ENCODE data around the gene CACNA1A. TPM values are rescaled to one million over a fixed set of nuclear protein-coding genes. Genes with fewer than 3 reads are reported as not detected.

CACNA1A gene
- total and polyA plus RNA-seq, 2 experiments from 2014 or later: 3.0 to 8.5 TPM

DNA sequence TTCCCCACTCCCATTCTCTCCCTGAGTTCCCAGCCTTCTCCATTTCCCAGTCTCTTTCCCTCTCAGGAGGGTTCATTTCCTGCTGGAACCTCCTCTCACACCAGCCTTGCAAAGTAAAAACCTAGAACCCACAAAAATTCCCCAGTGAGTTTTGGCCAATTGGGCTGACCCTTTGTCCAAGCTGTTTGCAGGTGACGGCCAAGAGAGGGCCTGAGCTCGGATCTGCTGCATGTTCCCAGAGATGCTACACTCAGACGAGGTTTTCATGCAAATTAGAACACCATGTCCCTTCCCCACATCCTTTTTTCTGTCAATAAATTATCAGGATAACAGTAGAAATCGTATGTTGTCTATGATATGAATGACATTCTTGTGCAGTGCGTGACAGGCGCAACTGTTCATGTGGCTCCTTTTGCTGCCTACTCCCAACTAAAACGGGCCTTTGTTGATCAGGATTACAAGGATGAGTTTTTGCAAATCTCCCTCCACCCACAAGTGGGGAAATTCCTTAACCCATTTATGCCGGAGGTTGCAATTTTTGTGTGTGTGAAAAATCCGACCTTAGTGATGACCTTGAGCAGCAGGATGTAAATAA, 149.5 kb downstream of the CACNA1A start:
- H3F3A ChIP-seq (ENCODE audit: insufficient read depth): no peaks in the 10 kb centered on the region
- no peaks in the 10 kb centered on the region for H3K36me3 ChIP-seq (ENCODE audit: low read depth)
- no peak overlapping the region for H3K4me3 ChIP-seq
- no peak for TF ChIP-seq EZH2phosphoT487 (IDR thresholded peaks at IDR 0.05; ENCODE audit: insufficient read depth, low read depth)
- no peak for TF ChIP-seq EZH2 (IDR thresholded peaks at IDR 0.05; ENCODE audit: insufficient read depth, poor library complexity, severe bottlenecking)
- no peak overlapping the region for H3K27ac ChIP-seq
- no peak overlapping the region for H3K9ac ChIP-seq
- DNase-seq: no peak
- no peaks in the 10 kb centered on the region for H3K9me3 ChIP-seq (ENCODE audit: low read depth)
- H3K27me3 ChIP-seq (replicated peaks; ENCODE audit: insufficient read depth): no peaks in the 10 kb centered on the region
- H2AFZ ChIP-seq: no peak overlapping the region
- in situ Hi-C loops (cut with MboI): no loop called here
- no peak overlapping the region for H3K4me2 ChIP-seq (ENCODE audit: unreplicated experiment)
- 72 to 75% methylated on average over 9 of the region's 9 CpGs for WGBS, 2 experiments (ENCODE audit: low coverage in 1 of 2, low lambda C conversion rate in 2 of 2, missing lambda C conversion rate in 2 of 2)
- no peaks in the 10 kb centered on the region for H3K9me2 ChIP-seq (ENCODE audit: insufficient read depth)
- no peaks in the 10 kb centered on the region for H3K79me2 ChIP-seq (ENCODE audit: insufficient read depth)
- H4K20me1 ChIP-seq (ENCODE audit: insufficient read depth): no peaks in the 10 kb centered on the region
- no peaks in the 10 kb centered on the region for H3K4me1 ChIP-seq (ENCODE audit: insufficient read depth)

DNA sequence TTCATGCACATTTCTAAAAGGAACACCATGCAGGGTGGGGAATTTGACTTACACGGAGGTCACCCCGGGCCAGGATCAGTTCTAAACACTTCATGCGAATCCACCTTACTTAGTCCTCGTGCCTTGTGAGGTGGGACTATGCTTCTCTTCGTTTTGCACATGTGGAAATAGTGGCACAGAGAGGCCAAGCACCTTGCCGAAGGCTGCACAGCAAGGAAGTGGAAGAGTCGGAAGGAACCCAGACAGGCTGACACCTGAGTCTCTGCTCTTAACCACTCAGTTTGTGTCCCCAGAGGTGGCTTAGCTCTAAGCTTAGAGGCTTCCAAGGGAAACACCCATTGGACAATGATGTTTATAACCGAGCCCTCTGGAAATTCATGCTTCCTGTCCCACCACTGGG, 150.1 kb downstream of the CACNA1A start:
- no peaks in the 10 kb centered on the region for H3K9me2 ChIP-seq (ENCODE audit: insufficient read depth)
- no peak for TF ChIP-seq EZH2phosphoT487 (IDR thresholded peaks at IDR 0.05; ENCODE audit: insufficient read depth, low read depth)
- no peak for TF ChIP-seq EZH2 (IDR thresholded peaks at IDR 0.05; ENCODE audit: insufficient read depth, poor library complexity, severe bottlenecking)
- H3K9ac ChIP-seq: no peak overlapping the region
- H3K4me2 ChIP-seq (ENCODE audit: unreplicated experiment): no peak overlapping the region
- no peaks in the 10 kb centered on the region for H3K79me2 ChIP-seq (ENCODE audit: insufficient read depth)
- no peaks in the 10 kb centered on the region for H3F3A ChIP-seq (ENCODE audit: insufficient read depth)
- H4K20me1 ChIP-seq (ENCODE audit: insufficient read depth): no peaks in the 10 kb centered on the region
- no peak overlapping the region for H2AFZ ChIP-seq
- H3K36me3 ChIP-seq (ENCODE audit: low read depth): no peaks in the 10 kb centered on the region
- no peak for DNase-seq
- no peaks in the 10 kb centered on the region for H3K9me3 ChIP-seq (ENCODE audit: low read depth)
- H3K27me3 ChIP-seq (replicated peaks; ENCODE audit: insufficient read depth): no peaks in the 10 kb centered on the region
- no peaks in the 10 kb centered on the region for H3K4me1 ChIP-seq (ENCODE audit: insufficient read depth)
- H3K27ac ChIP-seq: no peak overlapping the region
- in situ Hi-C loops (cut with MboI): no loop called here
- 53% methylated on average over 8 of the region's 8 CpGs for WGBS, 2 experiments (ENCODE audit: low coverage in 1 of 2, low lambda C conversion rate in 2 of 2, missing lambda C conversion rate in 2 of 2)
- no peak overlapping the region for H3K4me3 ChIP-seq

DNA sequence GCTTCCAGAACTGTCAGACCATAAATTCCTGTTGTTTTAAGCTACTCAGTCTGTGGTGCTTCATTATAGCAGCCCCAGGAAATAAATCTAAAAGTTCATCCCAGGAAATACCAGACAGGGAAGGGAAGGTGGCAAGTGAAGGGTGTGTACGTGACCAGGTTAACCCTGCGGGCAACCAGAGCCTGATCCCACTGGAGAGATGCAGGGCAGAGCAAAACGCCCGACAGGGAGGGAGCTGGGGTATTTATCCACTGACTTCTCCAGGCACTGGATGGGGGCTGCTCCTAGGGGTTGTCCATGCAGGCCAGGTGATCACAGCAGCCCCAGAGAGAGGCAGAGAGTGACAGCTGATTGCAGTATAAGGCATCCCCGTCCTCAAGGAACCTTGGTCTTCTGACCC, 150.9 kb downstream of the CACNA1A start:
- H3K27me3 ChIP-seq (replicated peaks; ENCODE audit: insufficient read depth): no peaks in the 10 kb centered on the region
- no peaks in the 10 kb centered on the region for H3K79me2 ChIP-seq (ENCODE audit: insufficient read depth)
- H3K4me3 ChIP-seq: no peak overlapping the region
- in situ Hi-C loops (cut with MboI): no loop called here
- H3K9ac ChIP-seq: no peak overlapping the region
- H3K4me2 ChIP-seq (ENCODE audit: unreplicated experiment): no peak overlapping the region
- no peak overlapping the region for H3K27ac ChIP-seq
- H3K9me3 ChIP-seq (ENCODE audit: low read depth): no peaks in the 10 kb centered on the region
- no peak overlapping the region for H2AFZ ChIP-seq
- no peaks in the 10 kb centered on the region for H3F3A ChIP-seq (ENCODE audit: insufficient read depth)
- WGBS, 2 experiments (ENCODE audit: low coverage in 1 of 2, low lambda C conversion rate in 2 of 2, missing lambda C conversion rate in 2 of 2): 42 to 56% methylated on average over 5 of the region's 5 CpGs
- H3K9me2 ChIP-seq (ENCODE audit: insufficient read depth): no peaks in the 10 kb centered on the region
- DNase-seq: no peak
- no peaks in the 10 kb centered on the region for H3K4me1 ChIP-seq (ENCODE audit: insufficient read depth)
- H3K36me3 ChIP-seq (ENCODE audit: low read depth): no peaks in the 10 kb centered on the region
- no peaks in the 10 kb centered on the region for H4K20me1 ChIP-seq (ENCODE audit: insufficient read depth)
- TF ChIP-seq EZH2phosphoT487 (IDR thresholded peaks at IDR 0.05; ENCODE audit: insufficient read depth, low read depth) (no peak), EZH2 (IDR thresholded peaks at IDR 0.05; ENCODE audit: insufficient read depth, poor library complexity, severe bottlenecking) (no peak)

DNA sequence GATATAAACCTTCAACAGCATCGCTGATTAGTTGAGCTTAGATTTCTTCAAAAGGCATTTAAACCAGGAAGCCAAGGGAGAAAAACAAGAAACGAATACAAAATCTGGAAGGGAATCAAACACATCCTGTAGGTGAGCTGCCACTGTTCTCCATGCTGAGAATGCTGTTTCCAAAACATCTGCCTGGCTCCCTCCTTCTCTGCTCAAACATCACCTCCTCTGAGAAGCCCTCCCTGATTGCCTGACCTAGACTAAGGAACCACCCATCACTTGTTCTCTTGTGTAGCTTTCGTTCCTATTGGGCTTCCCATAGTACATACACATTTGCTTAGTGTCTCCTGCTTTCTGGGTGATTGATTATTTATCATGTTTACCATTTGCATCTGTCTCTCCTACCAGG, 152.7 kb downstream of the CACNA1A start:
- Histone ChIP-seq H3K79me2 (ENCODE audit: insufficient read depth) (no peaks in the 10 kb centered on the region), H2AFZ (no peak overlapping the region), H3K4me2 (ENCODE audit: unreplicated experiment) (no peak overlapping the region), H3K4me1 (ENCODE audit: insufficient read depth) (no peaks in the 10 kb centered on the region), H3K36me3 (ENCODE audit: low read depth) (no peaks in the 10 kb centered on the region), H3F3A (ENCODE audit: insufficient read depth) (no peaks in the 10 kb centered on the region), H3K9ac (no peak overlapping the region), H3K27me3 (replicated peaks; ENCODE audit: insufficient read depth) (no peaks in the 10 kb centered on the region), H3K4me3 (no peak overlapping the region), H3K9me2 (ENCODE audit: insufficient read depth) (no peaks in the 10 kb centered on the region), H4K20me1 (ENCODE audit: insufficient read depth) (no peaks in the 10 kb centered on the region), H3K9me3 (ENCODE audit: low read depth) (no peaks in the 10 kb centered on the region), H3K27ac (no peak overlapping the region)
- DNase-seq: no peak
- in situ Hi-C loops (cut with MboI): no loop called here
- 42 to 54% methylated on average over 3 of the region's 3 CpGs for WGBS, 2 experiments (ENCODE audit: low coverage in 1 of 2, low lambda C conversion rate in 2 of 2, missing lambda C conversion rate in 2 of 2)
- TF ChIP-seq EZH2 (IDR thresholded peaks at IDR 0.05; ENCODE audit: insufficient read depth, poor library complexity, severe bottlenecking) (no peak), EZH2phosphoT487 (IDR thresholded peaks at IDR 0.05; ENCODE audit: insufficient read depth, low read depth) (no peak)

DNA sequence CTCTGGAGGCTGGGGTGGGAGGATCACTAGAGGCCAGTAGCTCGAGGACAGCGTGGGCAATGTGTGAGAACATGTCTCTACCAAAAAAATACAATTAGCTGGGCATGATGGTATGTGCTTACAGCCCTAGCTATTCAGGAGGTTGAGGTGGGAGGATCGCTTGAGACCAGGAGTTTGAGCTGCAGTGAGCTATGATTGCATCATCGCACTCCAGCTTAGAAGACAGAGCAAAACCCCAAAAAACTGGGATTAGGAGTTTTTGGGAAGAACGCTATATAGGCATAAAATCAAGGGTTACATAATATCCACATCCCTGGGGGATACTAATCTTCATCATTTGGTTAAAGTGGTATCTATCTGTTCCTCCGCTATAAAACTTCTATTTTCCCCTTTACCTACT, 155.5 kb downstream of the CACNA1A start:
- no peak for TF ChIP-seq EZH2phosphoT487 (IDR thresholded peaks at IDR 0.05; ENCODE audit: insufficient read depth, low read depth)
- TF ChIP-seq EZH2 (IDR thresholded peaks at IDR 0.05; ENCODE audit: insufficient read depth, poor library complexity, severe bottlenecking): no peak
- Histone ChIP-seq H3K9me2 (ENCODE audit: insufficient read depth) (no peaks in the 10 kb centered on the region), H3K4me2 (ENCODE audit: unreplicated experiment) (no peak overlapping the region), H3K9me3 (ENCODE audit: low read depth) (no peaks in the 10 kb centered on the region), H3K27me3 (replicated peaks; ENCODE audit: insufficient read depth) (no peaks in the 10 kb centered on the region), H3K79me2 (ENCODE audit: insufficient read depth) (no peaks in the 10 kb centered on the region), H3K27ac (no peak overlapping the region), H3K4me3 (no peak overlapping the region), H3K36me3 (ENCODE audit: low read depth) (no peaks in the 10 kb centered on the region), H2AFZ (no peak overlapping the region), H4K20me1 (ENCODE audit: insufficient read depth) (no peaks in the 10 kb centered on the region), H3F3A (ENCODE audit: insufficient read depth) (no peaks in the 10 kb centered on the region), H3K9ac (no peak overlapping the region), H3K4me1 (ENCODE audit: insufficient read depth) (no peaks in the 10 kb centered on the region)
- in situ Hi-C loops (cut with MboI): no loop called here
- no peak for DNase-seq
- WGBS, 2 experiments (ENCODE audit: low coverage in 1 of 2, low lambda C conversion rate in 2 of 2, missing lambda C conversion rate in 2 of 2): 75 to 88% methylated on average over 6 of the region's 6 CpGs

Measured in GM23248 (cell line).